H1 (cell line): Measurements from ENCODE around the gene NCAPD2. TPM values are rescaled to one million over a fixed set of nuclear protein-coding genes. Genes with fewer than 3 reads are reported as not detected.

Experiments
- CTCF ChIA-PET: fragments of 300-600 bp; sonication (Branson Sonifier 250); formaldehyde crosslinking; loops from one replicate; lab custom pipeline; 2021; ENCODE audit not compliant: partially characterized antibody; lab: Charles Lee
- POLR2A ChIA-PET: fragments of 300-600 bp; sonication (Branson Sonifier 250); formaldehyde crosslinking; loops from one replicate; lab custom pipeline; 2021; ENCODE audit warnings: inconsistent platforms; ENCODE audit not compliant: partially characterized antibody; lab: Charles Lee
- DNase-seq, 2 experiments: peaks; one replicate each; pipeline versions ENCODE4 v3.0.0 to v3.0.0-alpha.2; 2010 to 2022; ENCODE audit warnings: low spot score in 2 of 2, low read depth in 1 of 2, mixed read lengths in 1 of 2
- FAIRE-seq: peaks from 2 replicates; lab custom pipeline; 2011; peaks lifted over from hg19 to GRCh38; lab: Jason Lieb, UNC
- H2AFZ ChIP-seq: 2 replicates; pipeline ENCODE4 v1.8.1; 2012; ENCODE audit warnings: low read length, inconsistent platforms
- H2AK5ac ChIP-seq: 2 replicates; pipeline ENCODE4 v1.6.1; 2013; ENCODE audit warnings: low read depth, low read length
- H2BK120ac ChIP-seq: replicated peaks from 2 replicates; pipeline ENCODE3; 2013; ENCODE audit warnings: low read depth, low read length, inconsistent platforms
- H2BK12ac ChIP-seq: 2 replicates; pipeline ENCODE4 v1.6.1; 2013; ENCODE audit warnings: low read depth, low read length
- H2BK15ac ChIP-seq: 2 replicates; pipeline ENCODE4 v1.6.1; 2013; ENCODE audit warnings: low read length
- H2BK20ac ChIP-seq: 2 replicates; pipeline ENCODE4 v1.6.1; 2013; ENCODE audit warnings: low read length
- H2BK5ac ChIP-seq: 2 replicates; pipeline ENCODE4 v1.6.1; 2013; ENCODE audit warnings: low read depth, low read length
- H3K14ac ChIP-seq: 2 replicates; pipeline ENCODE4 v1.6.1; 2013; ENCODE audit warnings: inconsistent platforms; ENCODE audit not compliant: insufficient read length
- H3K18ac ChIP-seq: 2 replicates; pipeline ENCODE4 v1.6.1; 2013; ENCODE audit warnings: low read length; ENCODE audit errors: extremely low read depth
- H3K23ac ChIP-seq: 2 replicates; pipeline ENCODE4 v1.6.1; 2013; ENCODE audit warnings: inconsistent platforms; ENCODE audit not compliant: insufficient read length
- H3K23me2 ChIP-seq: 2 replicates; pipeline ENCODE4 v1.6.1; 2013; ENCODE audit warnings: low read depth, low read length
- H3K27ac ChIP-seq: 2 replicates; pipeline ENCODE4 v1.6.1; 2011; ENCODE audit warnings: low read depth, low read length, inconsistent platforms
- H3K27me3 ChIP-seq, 4 experiments: replicated peaks in 1 of 4; 1 replicate in 1 of 4; 2 replicates in 3 of 4; pipeline versions ENCODE4 v1.6.1 to v1.8.1; 2011 to 2013; ENCODE audit warnings: low read length in 3 of 4, mild to moderate bottlenecking in 3 of 4, inconsistent platforms in 2 of 4, mixed read lengths in 2 of 4, moderate library complexity in 1 of 4; ENCODE audit not compliant: control insufficient read depth in 3 of 4, insufficient read depth in 3 of 4; ENCODE audit errors: extremely low read depth in 1 of 4
- H3K36me3 ChIP-seq, 4 experiments: 2 replicates each; pipeline versions ENCODE4 v1.6.1 to v1.8.1; 2011 to 2013; ENCODE audit warnings: mild to moderate bottlenecking in 4 of 4, low read length in 3 of 4, moderate library complexity in 2 of 4, control low read depth in 1 of 4, inconsistent platforms in 1 of 4; ENCODE audit not compliant: insufficient read depth in 4 of 4, control insufficient read depth in 2 of 4
- H3K4ac ChIP-seq: replicated peaks from 2 replicates; pipeline ENCODE3; 2013; ENCODE audit warnings: low read length, low read depth, mixed read lengths, inconsistent platforms; ENCODE audit not compliant: insufficient read length
- H3K4me1 ChIP-seq, 4 experiments: replicated peaks in 1 of 4; 1 replicate in 1 of 4; 2 replicates in 3 of 4; pipeline versions ENCODE4 v1.6.1 to v1.8.1; 2011 to 2013; ENCODE audit warnings: low read length in 3 of 4, inconsistent platforms in 2 of 4, mixed read lengths in 1 of 4; ENCODE audit not compliant: insufficient read depth in 4 of 4, control insufficient read depth in 3 of 4
- H3K4me2 ChIP-seq, 2 experiments: 2 replicates each; pipeline versions ENCODE4 v1.6.1 to v1.8.1; 2011 to 2013; ENCODE audit warnings: low read depth in 2 of 2, low read length in 2 of 2, control low read depth in 1 of 2, inconsistent platforms in 1 of 2, mild to moderate bottlenecking in 1 of 2; ENCODE audit not compliant: insufficient read depth in 1 of 2
- H3K4me3 ChIP-seq, 4 experiments: fragments of 200-600, 300-600 bp in 1 of 4; sonication (generic), shearing (Covaris generic), sonication (Bioruptor Twin) in 1 of 4; 2 replicates each; pipeline versions ENCODE4 v1.5.1 to v1.8.1; 2011 to 2016; ENCODE audit warnings: low read length in 4 of 4, low read depth in 3 of 4, control low read depth in 2 of 4, inconsistent platforms in 2 of 4, mild to moderate bottlenecking in 2 of 4, mixed read lengths in 1 of 4, moderate library complexity in 1 of 4; ENCODE audit not compliant: insufficient read depth in 2 of 4; ENCODE audit errors: extremely low read depth in 1 of 4
- H3K56ac ChIP-seq: replicated peaks from 2 replicates; pipeline ENCODE3; 2013; ENCODE audit warnings: low read depth, mild to moderate bottlenecking, mixed read lengths, low read length, inconsistent platforms; ENCODE audit not compliant: insufficient read length
- H3K79me1 ChIP-seq: 2 replicates; pipeline ENCODE4 v1.6.1; 2013; ENCODE audit warnings: low read depth, low read length, control low read depth
- H3K79me2 ChIP-seq, 2 experiments: 2 replicates each; pipeline versions ENCODE4 v1.6.1 to v1.8.1; 2012 to 2013; ENCODE audit warnings: low read length in 2 of 2, mild to moderate bottlenecking in 2 of 2, inconsistent platforms in 1 of 2; ENCODE audit not compliant: insufficient read depth in 2 of 2, control insufficient read depth in 1 of 2
- H3K9ac ChIP-seq, 4 experiments: replicated peaks in 1 of 4; 1 replicate in 1 of 4; 2 replicates in 3 of 4; pipeline versions ENCODE4 v1.6.1 to v1.8.1; 2011 to 2013; ENCODE audit warnings: low read depth in 3 of 4, low read length in 3 of 4, control low read depth in 2 of 4, mild to moderate bottlenecking in 2 of 4, moderate library complexity in 2 of 4, inconsistent platforms in 1 of 4; ENCODE audit errors: extremely low read depth in 1 of 4
- H3K9me3 ChIP-seq, 2 experiments: 2 replicates each; pipeline versions ENCODE4 v1.6.1 to v1.8.1; 2012 to 2013; ENCODE audit warnings: mild to moderate bottlenecking in 2 of 2, moderate library complexity in 2 of 2, control low read depth in 1 of 2, inconsistent platforms in 1 of 2, low read depth in 1 of 2, low read length in 1 of 2, mixed read lengths in 1 of 2; ENCODE audit not compliant: insufficient read depth in 2 of 2
- H4K20me1 ChIP-seq, 2 experiments: replicated peaks in 1 of 2; 2 replicates each; pipeline versions ENCODE3 to v1.8.1; 2011 to 2013; ENCODE audit warnings: inconsistent platforms in 2 of 2, low read length in 2 of 2, mild to moderate bottlenecking in 1 of 2; ENCODE audit not compliant: insufficient read depth in 2 of 2, control insufficient read depth in 1 of 2
- H4K5ac ChIP-seq: 2 replicates; pipeline ENCODE4 v1.6.1; 2013; ENCODE audit warnings: low read length, low read depth, mixed read lengths, inconsistent platforms; ENCODE audit not compliant: insufficient read length
- H4K8ac ChIP-seq: 2 replicates; pipeline ENCODE4 v1.8.0; 2013; ENCODE audit warnings: mild to moderate bottlenecking, moderate library complexity, low read length, inconsistent platforms; ENCODE audit not compliant: insufficient read depth; ENCODE audit errors: extremely low read depth
- H4K91ac ChIP-seq: replicated peaks from 2 replicates; pipeline ENCODE3; 2013; ENCODE audit warnings: low read length, mixed read lengths, inconsistent platforms; ENCODE audit not compliant: insufficient read length
- ASH2L ChIP-seq: fragments of 200-600, 300-600 bp; sonication (generic); IDR thresholded peaks from one replicate; pipeline ENCODE4 v1.7.1; 2017; ENCODE audit warnings: low read length
- KDM5A ChIP-seq: fragments of 200-600 bp; IDR thresholded peaks from 2 replicates; pipeline ENCODE4 v1.7.1; 2012; ENCODE audit warnings: mild to moderate bottlenecking, low read length, inconsistent platforms, mixed read lengths
- NRF1 ChIP-seq: IDR thresholded peaks from 2 replicates; pipeline ENCODE4 v1.6.1; 2011; ENCODE audit warnings: mild to moderate bottlenecking, low read depth, low read length, improper control_type of control experiment
- POU5F1 ChIP-seq: IDR thresholded peaks from 2 replicates; pipeline ENCODE4 v1.6.1; 2011; ENCODE audit warnings: low read depth, mild to moderate bottlenecking, low read length, moderate library complexity
- RNF2 ChIP-seq: fragments of 200-900, 300-1000 bp; sonication (generic); IDR thresholded peaks from 2 replicates; pipeline ENCODE4 v1.7.1; 2016; ENCODE audit warnings: borderline replicate concordance, low read depth, mild to moderate bottlenecking, antibody characterized with exemption, low read length; ENCODE audit not compliant: poor library complexity, severe bottlenecking; ENCODE audit errors: missing control alignments
- SIRT6 ChIP-seq: IDR thresholded peaks from one replicate; pipeline ENCODE4 v1.7.1; 2012; ENCODE audit warnings: low read length, inconsistent platforms
- SRF ChIP-seq: IDR thresholded peaks from 2 replicates; pipeline ENCODE4 v1.6.1; 2011; ENCODE audit warnings: mild to moderate bottlenecking, low read depth, low read length, moderate library complexity
- SUZ12 ChIP-seq: fragments of 200-600 bp; sonication (generic); IDR thresholded peaks from 2 replicates; pipeline ENCODE4 v1.6.1; 2012; ENCODE audit warnings: mild to moderate bottlenecking, inconsistent platforms, low read length, moderate library complexity, mixed read lengths
- TEAD4 ChIP-seq: IDR thresholded peaks from 2 replicates; pipeline ENCODE4 v1.6.1; 2012; ENCODE audit warnings: low read depth, low read length, inconsistent platforms, mixed read lengths
- WGBS, 2 experiments: shearing (Covaris generic) in 1 of 2; methylation state at CpG; one replicate each; pipeline versions ENCODE4 v1.1.6 to v1.1.7; 2013 to 2015; ENCODE audit warnings: low lambda C conversion rate in 2 of 2, mixed read lengths in 2 of 2, inconsistent platforms in 1 of 2, low coverage in 1 of 2, missing lambda C conversion rate in 1 of 2; ENCODE audit not compliant: insufficient replicate concordance in 2 of 2, insufficient coverage in 1 of 2, insufficient read length in 1 of 2; ENCODE audit errors: extremely low coverage in 1 of 2, missing lambda C conversion rate in 1 of 2; 5-methylcytosine and 5-hydroxymethylcytosine counted together
- polyA plus RNA-seq, 7 experiments: library from polyadenylated mRNA; depleted of rRNA in 3 of 7; stranded (reverse) in 5 of 7; unstranded in 2 of 7; fragments of >200 nt in 5 of 7; fragments of 200-250 nt in 2 of 7; gene quantifications; 1 replicate in 5 of 7; 2 replicates in 1 of 7; 4 replicates in 1 of 7; pipeline versions ENCODE4 v1.2.1 to v1.2.3, GENCODE V29; 2011 to 2013; ENCODE audit warnings: missing spikeins in 2 of 7, mixed read lengths in 2 of 7
- total RNA-seq: library from RNA; stranded (reverse); fragmentation: NEBNext Ultra II Directional; extraction: Animal tissue kit (Norgen Biotek cat#: 25700); gene quantifications from 2 replicates; pipeline ENCODE4 v1.2.1, GENCODE V29; 2021
- TF ChIP-seq, protein P1 (sequence below): IDR thresholded peaks from 2 replicates; pipeline ENCODE4 v1.6.1; 2011; ENCODE audit warnings: low read length, improper control_type of control experiment
- TF ChIP-seq, protein P2 (sequence below): IDR thresholded peaks from 2 replicates; pipeline ENCODE4 v1.6.1; 2012; ENCODE audit warnings: low read length, inconsistent platforms

NCAPD2 gene
- total and polyA plus RNA-seq, 2 of the 8 experiments (the other 6 are each of a cell fraction or from before 2014, with no cell fraction given): 55.8 to 132 TPM

DNA sequence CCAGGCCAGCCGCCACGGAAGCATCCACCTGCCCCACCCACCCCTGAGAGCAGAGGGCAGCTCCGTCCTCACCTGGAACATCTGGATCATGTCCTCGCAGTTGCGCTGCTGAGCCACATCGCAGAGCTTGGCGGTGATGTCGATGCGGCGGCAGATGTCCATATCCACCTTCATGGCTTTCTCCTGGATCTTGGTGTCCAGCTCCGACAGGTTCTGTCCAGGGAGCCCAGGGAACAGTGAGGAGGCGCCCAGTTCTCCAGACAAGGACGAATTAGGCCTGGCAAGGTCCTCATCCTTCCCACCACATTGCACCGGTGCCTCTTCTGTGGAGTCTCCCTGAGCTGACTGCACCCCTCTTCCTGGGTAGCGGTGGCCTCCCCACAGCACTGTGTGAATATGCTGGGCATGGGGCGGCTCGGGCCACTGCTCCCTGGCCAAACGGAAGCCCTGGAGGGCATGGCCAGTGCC is 55.8 kb downstream of the NCAPD2 start:
- Histone ChIP-seq H3K27ac (no peak overlapping the region), H3K18ac (no peak overlapping the region), H3K23ac (no peak overlapping the region), H4K8ac (no peak overlapping the region), H2AFZ (no peak overlapping the region), H2BK120ac (no peak overlapping the region), H2BK12ac (no peak overlapping the region), H4K5ac (no peak overlapping the region), H3K23me2 (peaks cover 6% of the 10 kb centered on the region; the same call in 1 of the 2 replicates), H3K27me3 (no peaks in the 10 kb centered on the region), H3K9me3 (no peaks in the 10 kb centered on the region), H3K56ac (no peak overlapping the region), H2BK20ac (no peak overlapping the region), H3K79me2 (peaks cover 0 to 35% of the 10 kb centered on the region in 2 experiments; a peak in 2 of 4 replicates), H3K4me1 (peaks cover 3 to 10% (median 6%) of the 10 kb centered on the region in 4 experiments), H2AK5ac (no peak overlapping the region), H3K4ac (no peak overlapping the region), H3K79me1 (peaks cover 23% of the 10 kb centered on the region), H2BK5ac (no peak overlapping the region), H3K4me3 (no peak overlapping the region), H4K91ac (no peak overlapping the region), H3K9ac (no peak overlapping the region), H3K14ac (no peak overlapping the region), H2BK15ac (no peak overlapping the region), H4K20me1 (peaks cover 8 to 23% of the 10 kb centered on the region in 2 experiments), H3K4me2 (no peak overlapping the region), H3K36me3 (peaks cover 6 to 23% (median 12%) of the 10 kb centered on the region in 4 experiments; a peak in 6 of 8 replicates)
- DNase-seq: no peak
- POLR2A ChIA-PET: interaction anchor here (0.7 to 24.2 kb wide), 11 partner anchors 9 to 150 kb away, joined by 3 to 665 read pairs (median 4); partner anchors contain the start of genes GAPDH and NOP2
- FAIRE-seq: no peak
- CTCF ChIA-PET: interaction anchor here (0.7 to 24.9 kb wide), 9 partner anchors 4 to 193 kb away, joined by 3 to 462 read pairs (median 3); partner anchors contain the start of genes GAPDH, IFFO1 and NOP2
- 95% methylated on average over 14 of the region's 18 CpGs; no CpG with 5 or more reads in 1 of the 2 experiments for WGBS, 2 experiments
- TF ChIP-seq ASH2L: no peak
- TF ChIP-seq, protein P1, sequence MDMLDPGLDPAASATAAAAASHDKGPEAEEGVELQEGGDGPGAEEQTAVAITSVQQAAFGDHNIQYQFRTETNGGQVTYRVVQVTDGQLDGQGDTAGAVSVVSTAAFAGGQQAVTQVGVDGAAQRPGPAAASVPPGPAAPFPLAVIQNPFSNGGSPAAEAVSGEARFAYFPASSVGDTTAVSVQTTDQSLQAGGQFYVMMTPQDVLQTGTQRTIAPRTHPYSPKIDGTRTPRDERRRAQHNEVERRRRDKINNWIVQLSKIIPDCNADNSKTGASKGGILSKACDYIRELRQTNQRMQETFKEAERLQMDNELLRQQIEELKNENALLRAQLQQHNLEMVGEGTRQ: no peak
- no peak for TF ChIP-seq SUZ12
- no peak for TF ChIP-seq KDM5A
- no peak for TF ChIP-seq POU5F1
- TF ChIP-seq, protein P2, sequence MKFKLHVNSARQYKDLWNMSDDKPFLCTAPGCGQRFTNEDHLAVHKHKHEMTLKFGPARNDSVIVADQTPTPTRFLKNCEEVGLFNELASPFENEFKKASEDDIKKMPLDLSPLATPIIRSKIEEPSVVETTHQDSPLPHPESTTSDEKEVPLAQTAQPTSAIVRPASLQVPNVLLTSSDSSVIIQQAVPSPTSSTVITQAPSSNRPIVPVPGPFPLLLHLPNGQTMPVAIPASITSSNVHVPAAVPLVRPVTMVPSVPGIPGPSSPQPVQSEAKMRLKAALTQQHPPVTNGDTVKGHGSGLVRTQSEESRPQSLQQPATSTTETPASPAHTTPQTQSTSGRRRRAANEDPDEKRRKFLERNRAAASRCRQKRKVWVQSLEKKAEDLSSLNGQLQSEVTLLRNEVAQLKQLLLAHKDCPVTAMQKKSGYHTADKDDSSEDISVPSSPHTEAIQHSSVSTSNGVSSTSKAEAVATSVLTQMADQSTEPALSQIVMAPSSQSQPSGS: no peak
- no peak for TF ChIP-seq SRF
- TF ChIP-seq SIRT6: no peak
- TF ChIP-seq NRF1: no peak
- TF ChIP-seq RNF2: no peak
- TF ChIP-seq TEAD4: no peak
